Measurements from ENCODE around the gene ANXA6.

The ANXA6 gene

DNA sequence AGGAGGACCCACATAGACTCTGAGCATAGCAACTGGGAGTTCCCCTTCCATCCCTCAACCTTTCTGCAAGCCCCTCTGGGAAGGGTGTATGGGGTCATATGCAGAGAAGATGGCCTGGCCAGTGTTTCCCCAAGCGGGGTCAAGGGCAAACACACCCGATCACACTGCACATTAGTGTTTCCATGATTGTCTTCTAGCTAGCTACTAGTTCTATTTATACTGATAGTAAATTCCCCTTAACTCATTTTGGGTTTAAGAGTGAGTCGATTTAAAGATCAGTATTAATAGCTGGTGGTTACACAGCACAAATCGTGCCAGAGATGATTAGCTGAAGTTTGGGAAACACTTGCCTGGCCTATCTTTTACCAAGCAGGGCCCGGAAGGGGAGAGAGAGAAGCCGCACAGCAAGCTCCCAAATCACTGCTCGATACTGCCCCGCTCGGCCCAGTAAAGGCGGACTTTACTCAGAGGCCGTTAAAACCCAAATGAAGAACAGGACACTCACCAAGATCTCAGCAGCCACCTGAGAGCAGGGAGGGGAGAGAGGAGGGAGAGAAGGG lies 47.4 kb downstream of the ANXA6 start:
- TF ChIP-seq, protein P1, sequence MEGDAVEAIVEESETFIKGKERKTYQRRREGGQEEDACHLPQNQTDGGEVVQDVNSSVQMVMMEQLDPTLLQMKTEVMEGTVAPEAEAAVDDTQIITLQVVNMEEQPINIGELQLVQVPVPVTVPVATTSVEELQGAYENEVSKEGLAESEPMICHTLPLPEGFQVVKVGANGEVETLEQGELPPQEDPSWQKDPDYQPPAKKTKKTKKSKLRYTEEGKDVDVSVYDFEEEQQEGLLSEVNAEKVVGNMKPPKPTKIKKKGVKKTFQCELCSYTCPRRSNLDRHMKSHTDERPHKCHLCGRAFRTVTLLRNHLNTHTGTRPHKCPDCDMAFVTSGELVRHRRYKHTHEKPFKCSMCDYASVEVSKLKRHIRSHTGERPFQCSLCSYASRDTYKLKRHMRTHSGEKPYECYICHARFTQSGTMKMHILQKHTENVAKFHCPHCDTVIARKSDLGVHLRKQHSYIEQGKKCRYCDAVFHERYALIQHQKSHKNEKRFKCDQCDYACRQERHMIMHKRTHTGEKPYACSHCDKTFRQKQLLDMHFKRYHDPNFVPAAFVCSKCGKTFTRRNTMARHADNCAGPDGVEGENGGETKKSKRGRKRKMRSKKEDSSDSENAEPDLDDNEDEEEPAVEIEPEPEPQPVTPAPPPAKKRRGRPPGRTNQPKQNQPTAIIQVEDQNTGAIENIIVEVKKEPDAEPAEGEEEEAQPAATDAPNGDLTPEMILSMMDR (IDR thresholded peaks at IDR 0.05; ENCODE audit: insufficient read depth, low read depth, low read length, missing control alignments): no peak
- peak; percentile 58 for DNase-seq (ENCODE audit: low read depth)
- no peak overlapping the region for H3K4me3 ChIP-seq (ENCODE audit: low read depth, low read length)

DNA sequence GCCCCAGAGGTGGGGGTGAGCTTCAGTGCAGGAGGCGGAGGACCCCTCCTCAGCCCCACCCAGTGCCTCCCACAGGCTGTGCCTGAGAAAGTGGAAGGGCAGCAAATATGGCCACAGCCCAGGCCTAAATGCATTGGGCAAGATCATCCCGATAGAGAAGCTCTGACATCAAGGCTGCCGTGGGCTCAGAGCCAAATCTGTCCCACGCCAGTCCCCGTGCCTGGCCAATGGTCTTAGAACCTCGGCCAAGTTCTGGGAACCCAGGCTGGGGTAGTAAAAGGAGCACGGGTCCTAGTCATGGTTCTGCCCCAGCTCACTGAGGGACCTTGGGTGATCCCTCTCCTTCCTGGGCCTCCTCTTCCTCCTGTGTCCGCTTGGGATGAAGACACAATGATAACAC lies 49.0 kb downstream of the ANXA6 start:
- no peak overlapping the region for H3K4me3 ChIP-seq (ENCODE audit: low read depth, low read length)
- TF ChIP-seq, protein P1 (IDR thresholded peaks at IDR 0.05; ENCODE audit: insufficient read depth, low read depth, low read length, missing control alignments): no peak
- no peak for DNase-seq (ENCODE audit: low read depth)

DNA sequence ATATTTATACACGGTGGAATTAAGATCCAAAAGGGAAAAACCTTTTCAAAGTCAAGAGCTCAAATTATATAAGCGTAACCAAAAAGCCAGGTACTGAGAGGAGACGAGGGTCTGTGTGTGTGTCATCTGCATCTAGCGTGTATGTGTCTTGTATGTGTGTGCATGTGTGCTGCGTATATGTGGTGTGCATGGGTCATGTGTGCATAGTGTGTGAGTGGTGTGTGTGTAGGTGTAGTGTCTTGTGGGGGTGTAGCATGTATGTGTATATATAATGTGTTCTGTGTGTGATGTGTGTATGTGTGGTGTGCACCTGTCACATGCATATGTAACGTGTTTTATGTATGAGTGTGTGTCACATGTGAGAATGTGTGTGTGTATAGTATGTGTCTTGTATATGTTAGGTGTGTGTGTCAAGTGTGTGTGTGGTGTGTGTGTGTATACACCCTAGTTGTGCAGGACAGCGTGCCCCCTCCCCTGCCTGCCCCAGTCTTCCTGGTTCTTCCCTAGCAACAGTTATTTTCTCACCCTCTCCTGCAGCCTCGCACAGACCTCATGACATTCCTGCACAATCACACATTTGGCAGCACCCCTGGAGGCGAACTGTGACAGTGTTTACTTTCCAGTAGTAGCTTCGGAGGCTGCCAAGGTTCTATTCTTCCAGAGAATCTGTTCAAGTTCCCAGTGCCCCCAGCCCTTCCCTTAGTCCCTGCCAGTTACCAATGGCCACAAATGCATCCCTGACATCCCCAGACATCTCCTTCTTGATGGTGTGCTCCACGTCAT lies 49.6 kb downstream of the ANXA6 start:
- no peak overlapping the region for H3K4me3 ChIP-seq (ENCODE audit: low read depth, low read length)
- DNase-seq (ENCODE audit: low read depth): no peak
- TF ChIP-seq, protein P1 (IDR thresholded peaks at IDR 0.05; ENCODE audit: insufficient read depth, low read depth, low read length, missing control alignments): no peak

DNA sequence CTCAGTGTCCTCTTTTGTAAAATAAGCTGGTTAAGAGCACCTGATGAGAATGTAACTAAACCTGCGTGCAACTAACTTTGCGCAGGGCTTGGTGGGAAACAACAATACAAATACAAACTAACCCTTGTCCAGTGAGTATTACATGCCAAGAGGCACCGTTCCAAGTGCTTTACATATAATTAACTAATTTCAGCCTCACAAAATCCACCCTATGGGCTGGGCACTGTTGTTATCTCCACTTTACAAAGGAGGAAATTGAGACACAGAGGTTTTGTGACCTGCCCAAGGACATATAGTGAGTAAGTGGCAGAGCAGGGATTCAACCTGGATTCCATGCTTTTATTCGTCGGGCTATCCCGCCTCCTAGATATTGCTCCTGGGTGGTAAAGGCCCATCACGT lies 50.5 kb downstream of the ANXA6 start:
- TF ChIP-seq, protein P1 (IDR thresholded peaks at IDR 0.05; ENCODE audit: insufficient read depth, low read depth, low read length, missing control alignments): no peak
- DNase-seq (ENCODE audit: low read depth): no peak

DNA sequence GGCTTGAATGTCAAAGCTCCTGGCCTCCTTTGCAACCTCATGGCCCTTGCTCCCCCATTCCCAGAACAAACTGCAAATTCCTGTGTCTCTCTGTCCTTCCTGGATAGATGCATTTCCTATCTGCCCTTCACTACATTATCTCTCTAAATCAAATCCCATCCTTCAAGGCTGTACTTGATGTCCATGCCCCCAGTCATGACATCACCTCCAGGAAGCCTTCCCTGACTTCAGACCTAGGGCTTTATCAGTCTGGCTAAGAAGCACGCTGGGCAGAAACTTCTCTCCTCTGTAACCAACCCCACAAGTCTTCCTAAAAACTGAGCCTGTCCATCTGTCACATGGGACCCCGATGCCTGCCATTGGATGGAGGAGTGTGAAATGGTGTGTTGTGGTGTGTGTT lies 51.1 kb downstream of the ANXA6 start:
- DNase-seq (ENCODE audit: low read depth): no peak
- H3K4me3 ChIP-seq (ENCODE audit: low read depth, low read length): no peak overlapping the region
- TF ChIP-seq, protein P1 (IDR thresholded peaks at IDR 0.05; ENCODE audit: insufficient read depth, low read depth, low read length, missing control alignments): no peak

More for the DNA sequence above, 50.5 kb downstream of the ANXA6 start:
- H3K4me3 ChIP-seq (ENCODE audit: low read depth, low read length): no peak overlapping the region

DNA sequence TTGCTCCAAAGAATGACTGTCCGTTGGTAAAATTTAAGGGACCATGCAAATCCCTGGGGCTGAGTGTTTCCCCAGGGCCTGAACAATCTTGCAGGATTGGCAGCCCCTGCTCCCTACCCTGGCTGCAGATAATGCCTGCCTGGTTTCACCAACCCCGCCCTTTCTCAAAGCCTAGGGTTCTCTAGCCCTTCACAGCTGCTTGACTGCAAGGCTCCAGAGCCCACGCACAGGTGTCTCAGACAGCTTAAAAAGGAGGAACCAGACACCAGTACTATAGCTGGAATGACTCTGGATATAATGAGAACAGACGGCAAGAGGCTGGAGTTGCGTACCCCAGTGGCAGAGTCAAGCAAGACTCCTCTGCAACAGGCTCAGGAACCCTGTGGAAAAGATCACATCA lies 51.5 kb downstream of the ANXA6 start:
- DNase-seq (ENCODE audit: low read depth): no peak
- no peak overlapping the region for H3K4me3 ChIP-seq (ENCODE audit: low read depth, low read length)
- TF ChIP-seq, protein P1 (IDR thresholded peaks at IDR 0.05; ENCODE audit: insufficient read depth, low read depth, low read length, missing control alignments): no peak

Measured in GM12865 (cell line).